PFSK-1 (cell line): ENCODE data around the gene MAEA.

Experiments
- POLR2AphosphoS5 ChIP-seq: IDR thresholded peaks from 2 replicates; pipeline ENCODE4 v1.6.1; 2012; ENCODE audit warnings: low read depth, mild to moderate bottlenecking, control low read depth, low read length, moderate library complexity
- SIN3A ChIP-seq: IDR thresholded peaks from 2 replicates; pipeline ENCODE4 v1.6.1; 2012; ENCODE audit warnings: mild to moderate bottlenecking, low read length, moderate library complexity, borderline replicate concordance; ENCODE audit not compliant: insufficient read depth
- TAF1 ChIP-seq: IDR thresholded peaks from 2 replicates; pipeline ENCODE4 v1.6.1; 2012; ENCODE audit warnings: low read length, control low read depth, borderline replicate concordance; ENCODE audit not compliant: insufficient read depth
- TF ChIP-seq, protein P1 (sequence below), 2 experiments: IDR thresholded peaks; 2 replicates each; pipeline versions ENCODE4 v1.6.1 to v1.8.0; 2011 to 2012; ENCODE audit warnings: low read depth in 2 of 2, low read length in 2 of 2, control low read depth in 1 of 2, inconsistent platforms in 1 of 2, mild to moderate bottlenecking in 1 of 2, moderate library complexity in 1 of 2; ENCODE audit not compliant: insufficient read depth in 1 of 2

DNA sequence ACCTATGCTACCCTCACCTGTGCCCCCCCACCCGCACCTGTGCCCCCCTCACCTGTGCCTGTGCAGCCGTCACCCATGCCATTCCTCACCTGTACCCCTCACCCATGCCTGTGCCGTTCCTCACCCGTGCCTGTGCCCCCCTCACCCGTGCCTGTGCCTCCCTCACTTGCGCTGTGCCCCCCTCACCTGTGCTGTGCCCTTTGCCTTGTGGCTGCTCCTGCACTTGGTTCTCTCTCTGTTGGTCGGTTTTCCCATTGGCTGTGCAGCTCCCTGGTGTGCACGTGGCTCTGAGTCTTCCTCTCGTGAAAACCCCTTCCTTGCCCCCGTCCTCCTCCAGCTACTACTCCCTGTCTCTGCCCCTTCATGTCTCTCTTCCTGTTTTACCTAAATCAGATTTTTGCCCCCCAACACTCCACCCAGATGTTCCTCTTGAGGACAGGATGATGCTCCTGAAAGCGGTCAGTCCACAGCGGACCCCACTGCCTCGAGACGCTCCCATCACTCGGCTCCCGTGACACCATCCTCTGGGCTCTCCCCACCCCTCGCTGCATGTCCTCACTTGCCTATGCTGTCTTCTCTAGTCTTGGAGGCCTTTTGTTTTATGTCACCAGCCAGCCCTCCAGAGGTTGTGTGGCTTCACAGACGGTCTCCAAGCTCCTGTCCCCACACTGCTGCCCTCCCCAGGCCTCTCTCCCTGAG, 6.8 kb downstream of the MAEA start:
- TF ChIP-seq POLR2AphosphoS5 (no peak), TAF1 (no peak), SIN3A (no peak)
- TF ChIP-seq, protein P1, sequence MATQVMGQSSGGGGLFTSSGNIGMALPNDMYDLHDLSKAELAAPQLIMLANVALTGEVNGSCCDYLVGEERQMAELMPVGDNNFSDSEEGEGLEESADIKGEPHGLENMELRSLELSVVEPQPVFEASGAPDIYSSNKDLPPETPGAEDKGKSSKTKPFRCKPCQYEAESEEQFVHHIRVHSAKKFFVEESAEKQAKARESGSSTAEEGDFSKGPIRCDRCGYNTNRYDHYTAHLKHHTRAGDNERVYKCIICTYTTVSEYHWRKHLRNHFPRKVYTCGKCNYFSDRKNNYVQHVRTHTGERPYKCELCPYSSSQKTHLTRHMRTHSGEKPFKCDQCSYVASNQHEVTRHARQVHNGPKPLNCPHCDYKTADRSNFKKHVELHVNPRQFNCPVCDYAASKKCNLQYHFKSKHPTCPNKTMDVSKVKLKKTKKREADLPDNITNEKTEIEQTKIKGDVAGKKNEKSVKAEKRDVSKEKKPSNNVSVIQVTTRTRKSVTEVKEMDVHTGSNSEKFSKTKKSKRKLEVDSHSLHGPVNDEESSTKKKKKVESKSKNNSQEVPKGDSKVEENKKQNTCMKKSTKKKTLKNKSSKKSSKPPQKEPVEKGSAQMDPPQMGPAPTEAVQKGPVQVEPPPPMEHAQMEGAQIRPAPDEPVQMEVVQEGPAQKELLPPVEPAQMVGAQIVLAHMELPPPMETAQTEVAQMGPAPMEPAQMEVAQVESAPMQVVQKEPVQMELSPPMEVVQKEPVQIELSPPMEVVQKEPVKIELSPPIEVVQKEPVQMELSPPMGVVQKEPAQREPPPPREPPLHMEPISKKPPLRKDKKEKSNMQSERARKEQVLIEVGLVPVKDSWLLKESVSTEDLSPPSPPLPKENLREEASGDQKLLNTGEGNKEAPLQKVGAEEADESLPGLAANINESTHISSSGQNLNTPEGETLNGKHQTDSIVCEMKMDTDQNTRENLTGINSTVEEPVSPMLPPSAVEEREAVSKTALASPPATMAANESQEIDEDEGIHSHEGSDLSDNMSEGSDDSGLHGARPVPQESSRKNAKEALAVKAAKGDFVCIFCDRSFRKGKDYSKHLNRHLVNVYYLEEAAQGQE (IDR thresholded peaks at IDR 0.05; ENCODE audit: insufficient read depth in 1 of 2, low read depth in 2 of 2, low read length in 2 of 2), result no peak
